ENCODE results near the gene ZKSCAN7.
"Not testable (repeated sequence)": the region's sequence is repeated elsewhere in the genome, so short reads cannot be mapped to it uniquely, and the experiment has no call there.

DNA sequence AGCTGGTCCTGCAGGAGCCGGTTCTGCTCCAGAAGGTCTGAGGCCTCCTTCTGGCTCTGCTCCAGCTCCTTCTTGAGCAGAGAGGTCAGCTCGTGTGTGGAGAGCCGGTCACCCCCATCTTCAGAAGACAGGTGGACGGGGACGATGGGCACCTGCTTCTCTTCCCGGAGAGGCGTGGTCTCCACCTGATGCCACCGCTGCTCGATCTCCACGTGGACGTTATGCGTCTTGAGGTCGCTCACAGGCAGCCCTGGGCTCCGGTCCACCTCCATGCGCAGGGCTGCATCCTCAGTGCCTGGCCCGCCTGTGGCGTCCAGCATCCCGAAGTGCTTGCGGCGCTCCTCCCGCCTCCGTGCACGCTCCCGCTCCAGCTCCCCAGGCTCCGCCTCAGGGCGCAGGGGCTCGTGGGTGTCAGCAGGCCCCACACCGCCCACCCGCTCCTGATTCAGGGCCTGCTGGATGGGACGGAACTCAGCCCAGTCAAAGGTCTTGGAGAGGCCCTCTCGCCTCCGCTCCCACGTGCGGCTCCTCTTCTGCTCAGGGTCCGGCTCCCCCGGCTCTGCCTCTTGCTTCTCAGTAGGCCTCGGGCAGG, 24.0 kb downstream of the ZKSCAN7 start:
- not testable (repeated sequence) for TF ChIP-seq LEF1 (IDR thresholded peaks at IDR 0.05; ENCODE audit: borderline replicate concordance); FOXK2 (IDR thresholded peaks at IDR 0.05); ELF4 (IDR thresholded peaks at IDR 0.05); FOXA1 (IDR thresholded peaks at IDR 0.05); L3MBTL2 (conservative IDR thresholded peaks at IDR 0.05); SP1 (IDR thresholded peaks at IDR 0.05); BHLHE40 (IDR thresholded peaks at IDR 0.05; ENCODE audit: borderline replicate concordance); HDGF (IDR thresholded peaks at IDR 0.05; ENCODE audit: borderline replicate concordance); ZNF384 (IDR thresholded peaks at IDR 0.05)
- TF ChIP-seq, protein P1, sequence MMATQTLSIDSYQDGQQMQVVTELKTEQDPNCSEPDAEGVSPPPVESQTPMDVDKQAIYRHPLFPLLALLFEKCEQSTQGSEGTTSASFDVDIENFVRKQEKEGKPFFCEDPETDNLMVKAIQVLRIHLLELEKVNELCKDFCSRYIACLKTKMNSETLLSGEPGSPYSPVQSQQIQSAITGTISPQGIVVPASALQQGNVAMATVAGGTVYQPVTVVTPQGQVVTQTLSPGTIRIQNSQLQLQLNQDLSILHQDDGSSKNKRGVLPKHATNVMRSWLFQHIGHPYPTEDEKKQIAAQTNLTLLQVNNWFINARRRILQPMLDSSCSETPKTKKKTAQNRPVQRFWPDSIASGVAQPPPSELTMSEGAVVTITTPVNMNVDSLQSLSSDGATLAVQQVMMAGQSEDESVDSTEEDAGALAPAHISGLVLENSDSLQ (IDR thresholded peaks at IDR 0.05) = not testable (repeated sequence)

Measured in HEK293T (cell line).